Superior temporal gyrus (tissue), 1 donor: ENCODE results near the gene NDUFC2.
"Not testable (repeated sequence)": the region's sequence is repeated elsewhere in the genome, so short reads cannot be mapped to it uniquely, and the experiment has no call there.

Experiments used
- DNase-seq: peaks from one replicate; pipeline ENCODE4 v3.0.0-alpha.2; 2016; ENCODE audit errors: extremely low spot score

NDUFC2 gene

GRCh38 chr11:78030429-78031325, 49.0 kb downstream of the NDUFC2 start:
- DNase-seq = peak; percentile 97

- not testable (repeated sequence) for DNase-seq
Observed at GRCh38 chr11:78028423-78028822, 51.2 kb downstream of the NDUFC2 start.

GRCh38 chr11:78027759-78028158, 51.9 kb downstream of the NDUFC2 start:
- DNase-seq = no peak

GRCh38 chr11:78025378-78025777, 54.3 kb downstream of the NDUFC2 start:
- no peak for DNase-seq

GRCh38 chr11:78023426-78023825, 56.2 kb downstream of the NDUFC2 start:
- DNase-seq = no peak

GRCh38 chr11:78022397-78023396, 57.0 kb downstream of the NDUFC2 start, which contains the start of gene KCTD14:
Gene KCTD14, minus strand, starts transcription at chr11:78023276. Its CDS starts 27 bp downstream, at chr11:78023249.
- DNase-seq = no peak

- no peak for DNase-seq
Observed at GRCh38 chr11:78021611-78022010, 58.1 kb downstream of the NDUFC2 start.

- no peak for DNase-seq
Observed at GRCh38 chr11:78020246-78020645, 59.4 kb downstream of the NDUFC2 start.

- no peak for DNase-seq
Observed at GRCh38 chr11:78019808-78020207, 59.9 kb downstream of the NDUFC2 start.
